Measurements from ENCODE around the gene XRCC1.
"Not testable (repeated sequence)": the region's sequence is repeated elsewhere in the genome, so short reads cannot be mapped to it uniquely, and the experiment has no call there.

The XRCC1 gene

GRCh38 chr19:43512399-43512798, 62.9 kb downstream of the XRCC1 start:
- not testable (repeated sequence) for DNase-seq

GRCh38 chr19:43511324-43511723, 64.0 kb downstream of the XRCC1 start:
- no peak for DNase-seq

GRCh38 chr19:43510713-43511112, 64.6 kb downstream of the XRCC1 start:
- DNase-seq, result no peak

- DNase-seq, result no peak
Measured at GRCh38 chr19:43507880-43508279, 67.4 kb downstream of the XRCC1 start.

GRCh38 chr19:43506629-43507028, 68.7 kb downstream of the XRCC1 start:
- DNase-seq, result no peak

- DNase-seq, result no peak
Measured at GRCh38 chr19:43505941-43506340, 69.4 kb downstream of the XRCC1 start.

GRCh38 chr19:43505186-43505456, 70.2 kb downstream of the XRCC1 start:
- no peak for DNase-seq

GRCh38 chr19:43504426-43505185, 70.7 kb downstream of the XRCC1 start, which contains the start of gene PHLDB3:
Gene PHLDB3, minus strand, starts transcription at chr19:43504746. Its CDS starts 628 bp downstream, at chr19:43504118.
- peak in 2 of 4 experiments; percentile 54 to 59 for DNase-seq

- peak; percentile 91 to 99 (median 96) for DNase-seq
Measured at GRCh38 chr19:43503501-43504425, 71.6 kb downstream of the XRCC1 start.

GRCh38 chr19:43502419-43502976, 72.8 kb downstream of the XRCC1 start:
- no peak for DNase-seq

GRCh38 chr19:43501661-43502418, 73.5 kb downstream of the XRCC1 start:
- DNase-seq, result no peak

- DNase-seq, result no peak
Measured at GRCh38 chr19:43499042-43499441, 76.3 kb downstream of the XRCC1 start.

GRCh38 chr19:43498233-43498842, 77.0 kb downstream of the XRCC1 start:
- DNase-seq, result no peak

- DNase-seq, result no peak
Measured at GRCh38 chr19:43496960-43497359, 78.4 kb downstream of the XRCC1 start.

- no peak for DNase-seq
Measured at GRCh38 chr19:43495082-43495481, 80.2 kb downstream of the XRCC1 start.

Measured in activated naive CD4-positive, alpha-beta T cell (primary cell).